Nephron (organoid): ENCODE results near the gene DUOXA1.
"Not testable (repeated sequence)": the region's sequence is repeated elsewhere in the genome, so short reads cannot be mapped to it uniquely, and the experiment has no call there.

Source experiments
- H3K27ac Mint-ChIP-seq, 3 experiments: 2 replicates each; pipeline ENCODE4 v1.8.0; 2020; ENCODE audit warnings: mixed read lengths in 3 of 3, mild to moderate bottlenecking in 2 of 3, moderate library complexity in 1 of 3
- H3K27me3 Mint-ChIP-seq: 2 replicates; pipeline ENCODE4 v1.8.0; 2021; ENCODE audit warnings: low read depth, mild to moderate bottlenecking, moderate library complexity, mixed read lengths
- H3K36me3 Mint-ChIP-seq: 2 replicates; pipeline ENCODE4 v1.8.0; 2020; ENCODE audit warnings: low read depth, mixed read lengths
- H3K4me1 Mint-ChIP-seq: 2 replicates; pipeline ENCODE4 v1.8.0; 2020; ENCODE audit warnings: mixed read lengths
- H3K4me3 Mint-ChIP-seq, 3 experiments: 2 replicates each; pipeline ENCODE4 v1.8.0; 2020; ENCODE audit warnings: mild to moderate bottlenecking in 3 of 3, mixed read lengths in 3 of 3, moderate library complexity in 2 of 3
- H3K9me3 Mint-ChIP-seq: 2 replicates; pipeline ENCODE4 v1.8.0; 2020; ENCODE audit warnings: mixed read lengths
- TF ChIP-seq, protein P1 (sequence below), 3 experiments: fragments of 200-600 bp; sonication (generic); IDR thresholded peaks; one replicate each; pipeline ENCODE4 v1.5.0; 2021; ENCODE audit warnings: antibody characterized with exemption in 3 of 3; ENCODE audit not compliant: unreplicated experiment in 3 of 3

Gene DUOXA1

DNA sequence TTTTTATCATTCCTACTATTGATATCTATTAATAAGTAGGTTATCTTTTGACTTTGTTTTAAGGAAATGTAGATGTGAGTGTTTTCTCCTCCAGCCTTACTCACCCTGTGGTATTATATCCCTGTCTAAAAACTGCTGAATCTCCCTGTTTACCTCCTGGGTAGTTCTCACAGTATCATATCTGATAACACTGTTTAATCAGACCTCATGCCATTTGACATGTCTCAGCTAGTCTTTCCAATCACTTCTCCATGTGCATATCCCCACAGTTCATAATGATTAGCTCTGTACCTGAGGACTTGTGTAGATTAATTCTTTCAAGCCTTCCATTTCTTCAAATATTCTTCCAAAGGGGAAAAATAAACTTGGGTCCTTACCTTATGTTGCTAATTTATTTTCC is 46.5 kb downstream of the DUOXA1 start:
- Mint-ChIP-seq H3K4me1 (peaks cover 4% of the 10 kb centered on the region), H3K27me3 (peaks cover 19% of the 10 kb centered on the region), H3K4me3 (no peak overlapping the region), H3K27ac (no peak overlapping the region), H3K36me3 (no peaks in the 10 kb centered on the region), H3K9me3 (no peaks in the 10 kb centered on the region)
- TF ChIP-seq, protein P1, sequence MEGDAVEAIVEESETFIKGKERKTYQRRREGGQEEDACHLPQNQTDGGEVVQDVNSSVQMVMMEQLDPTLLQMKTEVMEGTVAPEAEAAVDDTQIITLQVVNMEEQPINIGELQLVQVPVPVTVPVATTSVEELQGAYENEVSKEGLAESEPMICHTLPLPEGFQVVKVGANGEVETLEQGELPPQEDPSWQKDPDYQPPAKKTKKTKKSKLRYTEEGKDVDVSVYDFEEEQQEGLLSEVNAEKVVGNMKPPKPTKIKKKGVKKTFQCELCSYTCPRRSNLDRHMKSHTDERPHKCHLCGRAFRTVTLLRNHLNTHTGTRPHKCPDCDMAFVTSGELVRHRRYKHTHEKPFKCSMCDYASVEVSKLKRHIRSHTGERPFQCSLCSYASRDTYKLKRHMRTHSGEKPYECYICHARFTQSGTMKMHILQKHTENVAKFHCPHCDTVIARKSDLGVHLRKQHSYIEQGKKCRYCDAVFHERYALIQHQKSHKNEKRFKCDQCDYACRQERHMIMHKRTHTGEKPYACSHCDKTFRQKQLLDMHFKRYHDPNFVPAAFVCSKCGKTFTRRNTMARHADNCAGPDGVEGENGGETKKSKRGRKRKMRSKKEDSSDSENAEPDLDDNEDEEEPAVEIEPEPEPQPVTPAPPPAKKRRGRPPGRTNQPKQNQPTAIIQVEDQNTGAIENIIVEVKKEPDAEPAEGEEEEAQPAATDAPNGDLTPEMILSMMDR (IDR thresholded peaks at IDR 0.05; ENCODE audit: unreplicated experiment in 3 of 3), result no peak

- H3K9me3 Mint-ChIP-seq, result not testable (repeated sequence)
Measured at GRCh38 chr15:45082412-45082811, 47.3 kb downstream of the DUOXA1 start.

DNA sequence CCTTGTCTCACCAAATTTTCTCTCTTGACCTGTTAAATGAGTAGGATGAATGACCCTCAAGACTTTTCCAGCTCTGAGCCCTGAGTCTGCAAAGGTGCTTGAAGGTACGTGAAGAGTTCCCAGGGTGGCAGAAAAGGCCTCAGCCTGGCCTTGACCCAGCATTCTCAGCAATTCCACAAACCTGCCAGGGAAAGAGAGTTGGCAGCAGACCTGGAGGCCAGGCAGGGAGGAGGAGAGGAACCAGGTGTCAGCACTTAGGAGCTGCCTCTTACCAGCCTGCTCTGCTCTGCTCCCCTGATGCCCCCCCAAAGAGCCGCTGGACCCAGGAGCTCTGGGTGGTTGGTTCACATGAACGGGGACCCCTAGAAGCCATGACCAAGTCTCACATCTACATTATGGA is 49.1 kb downstream of the DUOXA1 start:
- not testable (repeated sequence) for H3K9me3 Mint-ChIP-seq, H3K4me3 Mint-ChIP-seq, H3K36me3 Mint-ChIP-seq, H3K27ac Mint-ChIP-seq, H3K4me1 Mint-ChIP-seq
- H3K27me3 Mint-ChIP-seq, result peaks cover 19% of the 10 kb centered on the region

More at GRCh38 chr15:45082412-45082811, 47.3 kb downstream of the DUOXA1 start:
- H3K36me3 Mint-ChIP-seq, H3K4me1 Mint-ChIP-seq, H3K4me3 Mint-ChIP-seq, H3K27ac Mint-ChIP-seq: not testable (repeated sequence)
- H3K27me3 Mint-ChIP-seq, result peaks cover 19% of the 10 kb centered on the region

DNA sequence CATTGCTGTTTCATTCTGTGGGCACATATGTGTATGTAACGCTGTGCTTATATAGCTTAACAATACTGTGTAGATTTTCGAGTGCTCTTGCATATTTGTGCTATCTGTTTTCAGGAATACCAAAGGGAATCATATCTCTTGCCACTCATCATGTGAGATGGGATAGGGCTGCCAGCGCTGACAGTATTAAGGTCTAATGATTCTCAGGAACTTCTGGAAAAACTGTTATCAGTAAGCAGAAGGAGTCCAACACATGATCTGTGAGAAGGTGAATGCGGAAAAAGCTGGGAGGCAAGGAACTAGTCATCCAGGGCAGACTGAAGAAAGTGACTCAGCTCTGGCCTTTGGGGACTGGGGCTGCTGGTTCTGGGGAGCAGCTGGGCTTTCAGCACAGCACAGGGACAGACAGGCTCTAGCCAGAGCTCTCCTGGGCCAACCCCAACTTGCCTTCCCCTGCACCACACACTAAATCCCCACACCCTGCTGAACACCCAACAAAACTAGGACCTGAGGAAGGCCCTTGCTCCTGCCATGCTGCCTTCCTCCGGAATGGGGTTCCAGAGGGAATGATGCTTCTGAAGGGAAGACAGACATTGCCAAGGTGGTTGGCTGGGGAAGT is 49.9 kb downstream of the DUOXA1 start:
- H3K27ac Mint-ChIP-seq, H3K9me3 Mint-ChIP-seq, H3K36me3 Mint-ChIP-seq, H3K4me3 Mint-ChIP-seq, H3K4me1 Mint-ChIP-seq: not testable (repeated sequence)
- H3K27me3 Mint-ChIP-seq, result peaks cover 19% of the 10 kb centered on the region

DNA sequence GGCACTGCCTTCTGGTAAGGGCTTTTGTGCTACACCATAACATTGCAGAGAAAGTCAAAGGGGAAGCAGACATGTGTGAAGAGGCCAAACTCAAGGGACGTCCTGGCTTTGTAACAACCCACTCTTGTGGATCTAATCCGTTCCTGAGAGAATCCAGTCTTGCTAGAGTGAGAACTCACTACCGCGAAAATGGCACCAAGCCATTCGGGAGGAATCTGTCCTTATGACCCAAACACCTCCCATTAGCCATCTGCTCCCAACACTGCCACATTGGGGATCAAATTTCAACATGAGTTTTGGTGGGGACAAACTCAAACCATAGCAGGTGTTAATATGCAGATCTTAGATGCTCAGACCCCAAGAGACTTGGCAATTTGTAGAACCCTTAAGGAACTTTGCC is 50.5 kb downstream of the DUOXA1 start:
- H3K36me3 Mint-ChIP-seq, H3K4me1 Mint-ChIP-seq, H3K27ac Mint-ChIP-seq, H3K4me3 Mint-ChIP-seq, H3K9me3 Mint-ChIP-seq: not testable (repeated sequence)
- peaks cover 14% of the 10 kb centered on the region for H3K27me3 Mint-ChIP-seq

DNA sequence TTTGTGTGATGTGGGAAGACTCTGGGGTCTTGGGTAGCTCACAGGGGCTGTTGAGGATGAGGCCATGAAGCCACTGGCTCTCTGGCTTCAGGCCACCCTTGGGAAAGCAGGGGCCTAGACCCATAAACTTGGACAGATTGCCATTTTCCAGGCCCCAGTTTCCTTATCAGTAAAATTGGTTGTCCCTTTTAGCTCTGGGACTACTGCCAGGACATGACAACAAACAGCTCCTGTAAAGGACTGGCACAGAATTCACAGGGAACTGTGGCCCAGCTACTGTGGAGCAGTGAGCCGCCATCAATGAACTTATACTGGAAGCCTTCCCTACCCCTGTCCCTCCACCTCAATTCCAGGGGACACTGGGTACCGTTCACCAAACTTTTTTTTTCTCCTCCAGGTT is 52.3 kb downstream of the DUOXA1 start:
- not testable (repeated sequence) for H3K4me3 Mint-ChIP-seq, H3K27me3 Mint-ChIP-seq, H3K27ac Mint-ChIP-seq, H3K36me3 Mint-ChIP-seq, H3K4me1 Mint-ChIP-seq, H3K9me3 Mint-ChIP-seq

DNA sequence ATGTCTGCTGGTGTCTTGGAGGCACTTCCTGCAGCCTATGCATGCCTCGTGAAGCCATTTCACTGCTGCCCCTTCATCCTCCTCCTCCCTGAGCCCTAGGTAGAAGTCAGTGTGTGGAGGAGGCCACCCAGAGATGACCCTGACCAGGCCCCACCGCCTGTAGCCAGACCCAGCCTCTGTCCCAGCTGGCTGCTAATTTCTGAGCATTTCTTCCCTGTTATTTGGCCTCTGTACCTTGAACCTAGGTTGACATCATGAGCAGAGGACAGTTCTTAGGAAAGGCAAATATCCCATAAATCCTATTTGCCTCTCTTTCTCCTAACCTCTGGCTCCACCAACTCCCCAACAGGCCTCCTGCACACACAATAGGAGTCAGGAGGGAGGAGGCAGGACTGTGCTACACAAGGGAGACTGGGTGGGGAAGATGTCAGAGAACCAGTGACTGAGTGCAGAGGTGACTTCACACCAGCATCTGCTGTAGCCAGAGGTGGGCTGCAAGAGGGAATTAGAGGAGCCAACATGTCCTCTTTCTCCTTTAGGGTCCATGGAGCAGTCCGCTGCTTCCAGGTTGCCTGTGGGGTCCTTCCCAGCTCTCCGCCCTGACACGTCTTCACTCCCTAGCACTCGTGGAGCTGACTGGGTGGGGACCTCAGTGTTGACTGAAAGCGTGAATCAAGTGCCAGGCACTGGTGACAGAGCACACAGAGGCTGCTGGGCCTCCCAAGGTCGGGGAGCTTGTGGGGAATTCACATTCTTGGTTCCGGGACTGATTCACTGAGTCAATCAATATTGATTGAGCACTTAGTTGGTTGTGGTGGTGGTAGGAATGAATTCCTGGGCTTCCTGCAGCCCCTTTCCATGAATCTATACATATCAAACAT is 54.0 kb downstream of the DUOXA1 start:
- H3K9me3 Mint-ChIP-seq, H3K4me3 Mint-ChIP-seq, H3K27ac Mint-ChIP-seq, H3K27me3 Mint-ChIP-seq, H3K4me1 Mint-ChIP-seq, H3K36me3 Mint-ChIP-seq: not testable (repeated sequence)

- not testable (repeated sequence) for H3K36me3 Mint-ChIP-seq, H3K27ac Mint-ChIP-seq, H3K4me1 Mint-ChIP-seq, H3K9me3 Mint-ChIP-seq, H3K27me3 Mint-ChIP-seq, H3K4me3 Mint-ChIP-seq
Measured at GRCh38 chr15:45073602-45074001, 56.1 kb downstream of the DUOXA1 start.

GRCh38 chr15:45069942-45070360 is 59.7 kb downstream of the DUOXA1 start:
- not testable (repeated sequence) for H3K4me1 Mint-ChIP-seq, H3K9me3 Mint-ChIP-seq, H3K27me3 Mint-ChIP-seq, H3K27ac Mint-ChIP-seq, H3K4me3 Mint-ChIP-seq
- H3K36me3 Mint-ChIP-seq, result peaks cover 23% of the 10 kb centered on the region
